Adrenal gland (tissue), 5 donors: ENCODE data around the gene GPC3.

Source experiments
- CTCF ChIP-seq, 6 experiments: fragments of 450-650 bp in 4 of 6; fragments of 200-600 bp in 2 of 6; sonication (generic) in 1 of 6; IDR thresholded peaks; 1 replicate in 5 of 6; 2 replicates in 1 of 6; pipeline versions ENCODE4 v1.5.1 to v1.8.0; 2016 to 2021; ENCODE audit warnings: antibody characterized with exemption in 6 of 6, mild to moderate bottlenecking in 2 of 6, moderate library complexity in 1 of 6
- POLR2A ChIP-seq, 2 donors: fragments of 450-650 bp; IDR thresholded peaks; one replicate each; pipeline ENCODE4 v1.6.1; 2017; ENCODE audit warnings: antibody characterized with exemption in 2 of 2, mild to moderate bottlenecking in 2 of 2, moderate library complexity in 1 of 2
- donor health status: DM: no; HTN: no; CAD: no.

DNA sequence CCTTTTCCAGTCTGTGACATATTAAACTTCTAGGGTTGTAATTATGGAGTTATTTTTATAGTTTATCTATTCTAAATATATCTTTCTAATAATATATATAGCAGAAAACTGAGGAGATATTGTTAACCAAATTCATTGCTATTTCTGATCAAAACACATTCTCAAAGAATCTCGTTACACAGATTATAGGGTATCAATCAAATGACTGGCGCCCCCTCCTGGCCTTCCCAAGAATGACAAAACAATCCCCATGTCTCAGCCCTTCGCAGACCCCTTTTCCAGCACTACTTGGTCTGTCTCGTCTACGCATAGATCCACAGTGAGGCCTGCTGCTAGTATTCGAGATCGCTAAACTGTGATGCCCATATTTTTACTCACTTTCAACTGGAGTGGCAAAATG, 209.3 kb downstream of the GPC3 start:
- TF ChIP-seq CTCF (IDR thresholded peaks at IDR 0.05) (peak in 3 of 6 experiments; percentile 6 to 36 (median 17)), POLR2A (IDR thresholded peaks at IDR 0.05) (no peak)
